Hypothalamus (tissue), 51 donors: ENCODE results near the gene PDIK1L.

Source experiments
- DNase-seq, 51 donors: peaks; one replicate each; lab custom pipeline; 2025; lab: John Stamatoyannopoulos, UW

Gene PDIK1L

DNA sequence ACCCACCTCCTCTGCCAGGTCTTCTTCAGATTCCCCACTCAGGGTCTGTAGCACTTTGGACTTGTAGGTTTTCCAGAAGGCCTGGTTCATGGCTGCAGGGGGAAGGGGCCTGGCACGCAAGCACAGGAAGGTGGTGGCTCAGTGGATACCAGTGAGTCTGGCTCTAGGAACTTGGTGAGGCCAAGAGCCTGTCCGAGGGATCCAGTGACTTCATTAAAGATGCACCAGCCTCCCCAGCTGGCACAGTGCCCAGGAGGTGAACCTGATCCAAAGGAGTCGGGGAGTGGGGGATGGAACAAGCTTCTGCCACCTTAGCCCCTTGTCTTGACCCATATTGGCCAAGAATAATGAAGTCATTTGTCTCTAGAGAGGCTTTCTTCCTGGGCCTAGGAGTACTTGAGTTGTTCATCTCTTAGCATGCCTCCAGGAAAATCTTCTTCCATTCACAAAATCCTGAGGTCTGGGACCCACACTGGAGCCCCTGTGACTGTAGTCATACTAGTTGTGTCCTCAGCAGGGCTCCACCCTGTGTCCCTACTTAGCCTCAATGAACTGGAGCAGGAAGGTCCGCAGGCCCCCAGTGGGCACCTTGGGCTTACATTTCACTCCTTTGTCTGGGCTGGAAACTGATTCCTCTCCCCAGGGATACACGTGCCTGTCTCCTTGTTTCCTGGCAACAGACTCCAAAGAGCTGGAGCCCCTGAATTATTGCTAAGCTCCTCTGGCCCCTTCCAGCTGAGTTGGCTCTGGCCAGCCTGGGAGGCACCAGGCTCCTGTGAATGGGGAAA is 57.0 kb downstream of the PDIK1L start, which contains the start of gene C1orf232:
Gene C1orf232, minus strand, starts transcription at position 554 of the 788 bp plus-strand sequence. Its CDS starts 464 bp downstream, at position 90.
- DNase-seq, result peak in 10 of 51 donors; percentile 8 to 30 (median 16)

GRCh38 chr1:26169198-26169554 is 57.6 kb downstream of the PDIK1L start:
- DNase-seq, result no peak

DNA sequence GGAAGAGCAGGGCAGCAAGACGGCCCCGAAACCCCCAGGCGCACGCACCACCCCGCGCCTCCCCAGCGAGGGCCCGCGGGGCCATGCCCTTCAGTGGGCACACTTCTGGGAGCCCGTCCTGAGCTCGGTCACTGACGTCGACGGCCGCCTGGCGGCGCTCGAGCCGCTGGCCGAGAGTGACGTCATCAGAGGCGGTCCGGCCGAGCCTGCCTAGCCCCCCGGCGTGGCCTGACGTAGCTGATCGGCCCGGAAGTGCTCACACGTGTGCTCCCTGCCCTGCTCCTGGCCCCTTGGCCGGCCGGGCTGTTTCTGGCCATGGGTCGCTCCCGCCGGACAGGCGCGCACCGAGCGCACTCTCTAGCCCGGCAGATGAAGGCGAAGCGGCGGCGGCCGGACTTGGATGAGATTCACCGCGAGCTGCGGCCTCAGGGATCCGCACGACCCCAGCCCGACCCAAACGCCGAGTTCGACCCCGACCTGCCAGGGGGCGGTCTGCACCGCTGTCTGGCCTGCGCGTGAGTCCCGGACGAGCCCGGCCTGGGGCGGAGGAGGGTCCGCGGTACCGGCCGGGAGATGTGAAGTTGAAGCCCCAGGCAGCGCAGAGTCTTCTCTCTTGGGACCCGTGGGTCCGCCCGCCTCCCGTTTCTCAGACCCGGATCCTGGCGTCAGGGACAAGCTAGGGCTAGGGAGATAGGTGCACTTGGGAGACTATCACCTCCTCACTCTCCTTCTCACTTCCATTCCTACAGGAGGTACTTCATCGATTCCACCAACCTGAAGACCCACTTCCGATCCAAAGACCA is 58.2 kb downstream of the PDIK1L start, which contains the start of gene ZNF593:
Gene ZNF593, plus strand, starts transcription at position 240 of the 803 bp plus-strand sequence. Its CDS starts 76 bp downstream, at position 316.
- DNase-seq, result peak; percentile 7 to 94 (median 83)

DNA sequence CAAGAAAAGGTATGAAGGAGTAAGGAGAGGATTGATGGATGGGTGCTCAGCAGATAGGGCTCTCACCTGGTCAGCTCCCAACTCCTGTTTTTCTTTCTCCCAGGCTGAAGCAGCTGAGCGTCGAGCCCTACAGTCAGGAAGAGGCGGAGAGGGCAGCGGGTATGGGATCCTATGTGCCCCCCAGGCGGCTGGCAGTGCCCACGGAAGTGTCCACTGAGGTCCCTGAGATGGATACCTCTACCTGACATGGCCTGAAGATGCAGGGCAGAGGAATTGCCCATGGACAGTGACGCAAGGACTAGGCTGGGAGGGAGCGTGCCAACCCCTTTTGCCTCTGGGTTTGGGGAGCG is 58.8 kb downstream of the PDIK1L start:
- no peak for DNase-seq

DNA sequence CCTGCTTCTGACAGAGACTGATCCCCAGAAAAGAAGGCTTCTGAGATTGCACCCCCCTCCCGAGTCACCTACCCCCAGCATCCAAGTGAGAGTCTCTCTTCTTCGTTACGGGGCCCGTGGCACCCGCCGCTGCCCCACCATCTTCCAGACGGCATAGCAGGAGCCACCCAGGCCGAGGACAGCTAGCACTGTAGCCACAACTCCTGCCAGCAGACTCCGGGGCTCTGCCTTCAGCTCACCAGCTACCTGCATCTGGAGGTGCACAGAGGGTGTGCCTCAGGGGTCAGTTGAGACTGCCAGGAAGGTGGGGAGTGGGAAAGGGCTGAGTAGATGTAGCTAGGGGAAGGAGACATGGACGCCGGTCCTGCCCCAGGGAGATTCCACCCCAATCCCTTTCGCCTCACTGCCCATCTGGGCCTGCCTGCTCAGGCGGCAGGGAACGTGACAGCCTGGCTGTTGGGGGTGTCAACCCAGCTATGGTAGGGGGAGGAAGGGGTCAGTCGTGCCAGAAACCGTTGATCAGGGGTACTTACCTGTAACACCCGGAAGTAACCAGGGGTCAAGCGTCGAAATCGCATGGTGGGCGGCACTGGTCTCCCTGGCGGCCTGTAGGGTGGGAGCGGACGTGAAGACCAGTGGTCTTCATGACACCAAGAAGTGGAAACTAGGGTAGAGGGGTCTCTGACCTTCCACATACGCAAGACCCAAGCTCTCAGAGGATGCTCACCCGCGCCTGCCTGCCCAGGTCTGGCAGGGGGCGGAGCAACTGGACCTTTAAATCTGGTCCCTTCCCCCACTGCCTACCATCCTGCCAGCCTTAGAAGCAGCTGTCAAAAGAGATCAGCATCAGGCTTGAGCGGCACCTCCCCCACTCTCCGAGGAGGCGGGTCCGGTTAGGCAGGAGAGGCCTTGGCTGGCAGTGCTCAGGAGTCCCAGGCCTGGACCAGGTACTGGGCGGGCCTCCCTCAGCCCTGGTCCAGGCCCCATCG is 59.8 kb downstream of the PDIK1L start, which contains the start of gene ZNF593OS:
Gene ZNF593OS, minus strand, starts transcription at position 749 of the 989 bp plus-strand sequence. Its CDS starts 171 bp downstream, at position 578.
- no peak for DNase-seq
